Epithelial cell of prostate (primary cell): ENCODE data around the gene GNAI1.

Experiments
- DNase-seq: peaks from one replicate; pipeline ENCODE4 v3.0.0-alpha.2; 2011; ENCODE audit warnings: low read depth, low spot score
- H3K27ac ChIP-seq: fragments of 450-650 bp; 2 replicates; pipeline ENCODE4 v1.5.1; 2017; ENCODE audit warnings: mild to moderate bottlenecking

GNAI1 gene

GRCh38 chr7:80241671-80242070, 107.0 kb downstream of the GNAI1 start:
- DNase-seq: no peak

GRCh38 chr7:80243425-80243824, 108.8 kb downstream of the GNAI1 start:
- no peak for DNase-seq
- no peak overlapping the region for H3K27ac ChIP-seq

More at GRCh38 chr7:80241671-80242070, 107.0 kb downstream of the GNAI1 start:
- H3K27ac ChIP-seq: no peak overlapping the region

GRCh38 chr7:80244206-80244916, 109.7 kb downstream of the GNAI1 start:
- H3K27ac ChIP-seq: no peak overlapping the region
- DNase-seq: no peak

- H3K27ac ChIP-seq: no peak overlapping the region
- no peak for DNase-seq
Observed at GRCh38 chr7:80247144-80247543, 112.5 kb downstream of the GNAI1 start.

- no peak for DNase-seq
- no peak overlapping the region for H3K27ac ChIP-seq
Observed at GRCh38 chr7:80247891-80248290, 113.3 kb downstream of the GNAI1 start.

- H3K27ac ChIP-seq: no peak overlapping the region
- DNase-seq: no peak
Observed at GRCh38 chr7:80249184-80249583, 114.6 kb downstream of the GNAI1 start.

- no peak for DNase-seq
- H3K27ac ChIP-seq: no peak overlapping the region
Observed at GRCh38 chr7:80249619-80250295, 115.1 kb downstream of the GNAI1 start.

- DNase-seq: no peak
- no peak overlapping the region for H3K27ac ChIP-seq
Observed at GRCh38 chr7:80253237-80253636, 118.6 kb downstream of the GNAI1 start.

- DNase-seq: no peak
- H3K27ac ChIP-seq: no peak overlapping the region
Observed at GRCh38 chr7:80253653-80254052, 119.0 kb downstream of the GNAI1 start.

- H3K27ac ChIP-seq: no peak overlapping the region
- DNase-seq: no peak
Observed at GRCh38 chr7:80255656-80256055, 121.0 kb downstream of the GNAI1 start.

- no peak for DNase-seq
- no peak overlapping the region for H3K27ac ChIP-seq
Observed at GRCh38 chr7:80257756-80258155, 123.1 kb downstream of the GNAI1 start.

- DNase-seq: no peak
- no peak overlapping the region for H3K27ac ChIP-seq
Observed at GRCh38 chr7:80260606-80261005, 126.0 kb downstream of the GNAI1 start.

GRCh38 chr7:80263333-80263732, 128.7 kb downstream of the GNAI1 start:
- no peak overlapping the region for H3K27ac ChIP-seq
- DNase-seq: no peak

- DNase-seq: no peak
- no peak overlapping the region for H3K27ac ChIP-seq
Observed at GRCh38 chr7:80263821-80264220, 129.2 kb downstream of the GNAI1 start.

- no peak for DNase-seq
- no peak overlapping the region for H3K27ac ChIP-seq
Observed at GRCh38 chr7:80264769-80265495, 130.3 kb downstream of the GNAI1 start.

- DNase-seq: no peak
- H3K27ac ChIP-seq: no peak overlapping the region
Observed at GRCh38 chr7:80272560-80273239, 138.1 kb downstream of the GNAI1 start.

GRCh38 chr7:80273327-80273726, 138.7 kb downstream of the GNAI1 start:
- no peak for DNase-seq
- no peak overlapping the region for H3K27ac ChIP-seq

GRCh38 chr7:80275192-80275605, 140.6 kb downstream of the GNAI1 start:
- no peak for DNase-seq
- H3K27ac ChIP-seq: no peak overlapping the region
